Measurements from ENCODE around the gene SATB1.

The SATB1 gene

DNA sequence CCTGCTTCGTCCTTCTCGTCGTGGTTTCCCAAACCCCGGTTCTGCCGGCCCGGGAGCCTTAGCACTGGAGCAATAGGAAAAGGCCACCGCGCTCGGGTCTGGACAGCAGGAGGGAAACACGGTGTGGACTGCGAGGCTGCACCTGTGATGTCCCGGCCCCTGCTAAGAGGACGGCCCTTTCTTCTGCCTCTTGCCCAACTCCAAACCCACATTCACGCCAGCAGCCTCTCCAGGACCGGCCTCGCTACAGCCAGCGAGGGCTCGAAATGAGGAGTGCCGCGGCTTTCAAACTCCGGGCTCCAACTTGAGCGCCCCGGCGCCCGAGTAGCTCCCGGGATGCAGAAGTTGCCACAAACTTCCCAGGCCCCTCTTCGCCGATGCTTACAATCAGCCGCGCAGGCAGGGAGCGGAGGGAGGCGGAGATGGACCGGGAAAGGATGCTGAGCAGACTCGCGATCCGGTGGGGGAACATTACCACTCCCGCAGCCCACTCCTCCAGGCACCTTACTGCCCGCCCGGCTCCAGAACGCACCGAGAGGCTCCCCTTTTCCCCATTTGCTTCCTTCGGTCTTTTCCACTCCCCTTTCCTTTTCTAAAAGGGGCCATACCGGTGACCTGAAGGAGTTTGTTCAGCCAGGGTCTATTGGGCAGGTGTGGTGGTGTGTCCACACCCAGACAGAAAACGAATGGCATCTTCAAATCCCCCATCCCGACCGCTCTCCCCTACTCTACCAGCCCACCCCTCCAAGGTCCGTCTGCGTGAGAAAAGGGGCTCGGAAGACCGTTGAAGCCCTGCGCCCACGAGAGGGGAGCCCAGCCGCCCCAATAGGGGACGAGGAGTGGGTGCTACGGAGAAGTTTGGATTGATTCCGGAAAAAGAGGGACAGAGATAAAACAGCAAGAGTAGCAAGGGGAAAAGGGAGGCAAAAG is 18.8 kb upstream of the SATB1 start:
- peak; percentile 47 for ATAC-seq
- TF ChIP-seq RARB (CRISPR knock-in tag; IDR thresholded peaks at IDR 0.05) (no peak), CREB5 (CRISPR knock-in tag; IDR thresholded peaks at IDR 0.05; ENCODE audit: low read depth) (no peak), ISL1 (CRISPR knock-in tag; IDR thresholded peaks at IDR 0.05) (no peak), ESRRG (CRISPR knock-in tag; IDR thresholded peaks at IDR 0.05) (no peak), GLIS3 (CRISPR knock-in tag; IDR thresholded peaks at IDR 0.05) (no peak), ZNF8 (CRISPR knock-in tag; IDR thresholded peaks at IDR 0.05) (no peak), OSR1 (CRISPR knock-in tag; IDR thresholded peaks at IDR 0.05) (no peak), TSHZ2 (CRISPR knock-in tag; IDR thresholded peaks at IDR 0.05) (no peak), ZNF565 (CRISPR knock-in tag; conservative IDR thresholded peaks at IDR 0.05; ENCODE audit: low read depth) (no peak), CSRNP3 (CRISPR knock-in tag; IDR thresholded peaks at IDR 0.05) (no peak), ZNF70 (CRISPR knock-in tag; IDR thresholded peaks at IDR 0.05) (no peak)

DNA sequence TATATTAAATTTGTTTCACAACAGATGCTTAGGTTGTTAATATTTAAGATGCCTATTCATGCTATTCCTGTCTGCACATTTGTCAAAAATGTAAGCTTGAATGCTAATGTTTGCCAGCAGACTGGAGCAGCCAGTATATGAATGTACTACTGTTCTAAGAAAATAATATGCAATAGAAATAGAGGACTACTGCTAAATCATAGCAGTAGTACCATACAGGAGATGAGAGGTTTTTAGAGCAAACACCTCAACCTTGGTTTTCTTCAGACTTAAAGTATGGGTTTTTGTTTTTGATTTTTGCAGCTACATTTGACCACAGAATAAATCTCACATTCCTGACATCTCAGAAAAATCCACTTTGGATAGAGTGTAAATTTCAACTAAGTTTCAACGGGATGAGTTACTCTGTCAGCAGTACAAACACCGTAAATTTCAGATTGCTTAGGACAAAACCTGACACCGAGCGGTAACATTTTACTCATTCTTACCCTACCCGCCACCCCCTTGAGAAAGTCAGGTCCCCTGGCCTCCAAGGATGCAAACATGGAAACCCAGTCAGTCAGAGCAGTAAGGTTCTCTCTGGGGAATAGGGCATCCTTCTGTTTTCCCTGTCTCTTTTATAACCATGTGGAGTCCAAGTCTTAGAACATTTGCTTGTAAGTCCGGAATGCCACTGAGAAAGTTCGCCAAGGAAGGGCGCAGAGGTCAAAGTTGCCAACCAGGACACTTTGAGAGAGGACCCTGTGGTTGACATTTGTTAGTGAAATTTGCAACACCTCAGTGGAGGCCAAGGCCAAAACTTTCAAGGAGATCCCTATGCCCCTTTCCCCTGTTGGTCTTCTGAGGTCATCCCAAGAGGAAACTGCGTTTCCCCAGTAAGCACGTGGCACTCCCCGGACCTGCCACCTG is 17.9 kb upstream of the SATB1 start:
- no peak for TF ChIP-seq TSHZ2 (CRISPR knock-in tag; IDR thresholded peaks at IDR 0.05)
- no peak for TF ChIP-seq CSRNP3 (CRISPR knock-in tag; IDR thresholded peaks at IDR 0.05)
- TF ChIP-seq ZNF8 (CRISPR knock-in tag; IDR thresholded peaks at IDR 0.05) = no peak
- no peak for TF ChIP-seq RARB (CRISPR knock-in tag; IDR thresholded peaks at IDR 0.05)
- ATAC-seq = no peak

GRCh38 chr3:18441551-18441950 is 16.4 kb upstream of the SATB1 start:
- no peak for ATAC-seq
- TF ChIP-seq ZNF70 (CRISPR knock-in tag; IDR thresholded peaks at IDR 0.05) = no peak
- peak; percentile 84 for TF ChIP-seq ZNF8 (CRISPR knock-in tag; IDR thresholded peaks at IDR 0.05)

GRCh38 chr3:18440066-18440722 is 15.1 kb upstream of the SATB1 start:
- no peak for ATAC-seq
- TF ChIP-seq ARNTL (CRISPR knock-in tag; IDR thresholded peaks at IDR 0.05; ENCODE audit: borderline replicate concordance, low read depth) = no peak
- TF ChIP-seq ISL1 (CRISPR knock-in tag; IDR thresholded peaks at IDR 0.05) = 0 out of 2 replicates have a peak, but pooled peaks have one; percentile 6
